ENCODE data around the gene SHANK2. TPM values are rescaled to one million over a fixed set of nuclear protein-coding genes. Genes with fewer than 3 reads are reported as not detected.

Gene SHANK2
- 0.76 and 6.1 TPM in 2 replicates for total RNA-seq (2012; rRNA removed)

GRCh38 chr11:71252269-71252769 is at the start of gene SHANK2:
Gene SHANK2 (minus strand): TSS chr11:71252577. CDS start chr11:71147326, 105,251 bp downstream.
- no peaks in the 10 kb centered on the region for H3K36me3 ChIP-seq (ENCODE audit: insufficient read depth, low read length)
- peak within 1 kb of the TSS; percentile 90 for H3K4me3 ChIP-seq (ENCODE audit: low read length)
- H3K27me3 ChIP-seq (ENCODE audit: control insufficient read depth, insufficient read depth, low read length), result peaks cover 21% of the 10 kb centered on the region
- peak within 1 kb of the TSS; percentile 91 for H3K4me2 ChIP-seq (ENCODE audit: low read length)
- peak within 1 kb of the TSS; percentile 69 for H3K9ac ChIP-seq (ENCODE audit: low read depth, low read length)
- peaks cover 25% of the 10 kb centered on the region for H3K4me1 ChIP-seq (ENCODE audit: control insufficient read depth, insufficient read depth, low read length)
- no peaks in the 10 kb centered on the region for H3K9me3 ChIP-seq (replicated peaks; ENCODE audit: low read length)

DNA sequence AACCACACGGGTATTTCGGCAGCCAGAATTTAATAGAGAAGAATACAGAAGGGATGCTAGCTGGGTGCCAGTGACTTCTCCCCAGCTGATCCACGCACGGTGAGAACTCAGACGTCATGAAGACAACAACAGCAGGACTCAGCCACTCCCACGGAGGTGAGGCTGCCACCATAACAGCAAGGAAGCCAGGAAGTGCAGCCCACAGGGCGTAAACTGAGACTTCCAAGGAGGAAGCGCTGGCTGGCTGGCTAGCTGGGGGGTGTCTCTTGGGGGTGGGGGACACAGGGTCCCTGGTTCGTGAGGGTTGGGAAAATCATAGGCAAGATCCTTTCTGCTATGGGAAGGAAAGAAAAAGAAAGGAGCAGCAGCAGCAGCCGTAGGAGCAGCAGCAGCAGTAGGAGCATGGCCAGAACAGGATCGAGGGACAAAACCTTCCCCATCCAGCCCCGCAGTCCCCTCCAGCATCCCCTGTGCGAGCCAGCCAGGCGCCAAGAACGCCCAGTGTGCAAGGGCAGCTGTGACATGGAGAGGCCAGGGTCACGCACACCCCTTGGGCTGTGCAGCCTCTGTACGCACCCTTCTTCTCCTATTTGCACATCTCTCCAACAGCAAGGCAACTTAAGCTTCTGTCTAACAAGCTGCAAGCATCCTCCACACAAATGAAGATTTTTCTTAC is 49.6 kb upstream of the SHANK2 start:
- Histone ChIP-seq H3K36me3 (ENCODE audit: insufficient read depth, low read length) (no peaks in the 10 kb centered on the region), H3K27me3 (ENCODE audit: control insufficient read depth, insufficient read depth, low read length) (no peaks in the 10 kb centered on the region), H3K4me1 (ENCODE audit: control insufficient read depth, insufficient read depth, low read length) (peaks cover 36% of the 10 kb centered on the region), H3K9me3 (replicated peaks; ENCODE audit: low read length) (no peaks in the 10 kb centered on the region), H3K4me2 (ENCODE audit: low read length) (no peak overlapping the region), H3K4me3 (ENCODE audit: low read length) (no peak overlapping the region), H3K9ac (ENCODE audit: low read depth, low read length) (no peak overlapping the region)

- Histone ChIP-seq H3K36me3 (ENCODE audit: insufficient read depth, low read length) (no peaks in the 10 kb centered on the region), H3K4me2 (ENCODE audit: low read length) (no peak overlapping the region), H3K9me3 (replicated peaks; ENCODE audit: low read length) (no peaks in the 10 kb centered on the region), H3K27me3 (ENCODE audit: control insufficient read depth, insufficient read depth, low read length) (no peaks in the 10 kb centered on the region), H3K4me1 (ENCODE audit: control insufficient read depth, insufficient read depth, low read length) (peaks cover 36% of the 10 kb centered on the region), H3K4me3 (ENCODE audit: low read length) (no peak overlapping the region), H3K9ac (ENCODE audit: low read depth, low read length) (no peak overlapping the region)
These were observed 48.9 kb upstream of the SHANK2 start for GRCh38 chr11:71301046-71301857.

DNA sequence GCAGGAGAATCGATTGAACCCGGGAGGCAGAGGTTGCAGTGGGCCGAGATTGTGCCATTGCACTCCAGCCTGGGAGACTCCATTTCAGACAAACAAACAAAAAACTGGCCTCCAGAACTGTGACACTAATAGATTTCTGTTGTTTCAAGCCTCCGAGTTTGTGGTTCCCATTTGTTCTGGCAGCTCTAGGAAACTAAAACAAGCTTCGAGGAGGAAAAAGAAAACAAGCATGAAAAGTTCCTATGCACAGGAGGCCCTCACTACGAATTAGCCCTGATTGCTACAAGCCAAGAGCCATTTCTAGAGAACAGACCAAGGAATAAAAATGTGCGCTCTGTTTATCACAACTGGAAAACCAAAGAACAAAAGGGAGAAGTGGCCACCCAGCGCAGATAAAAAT is 47.8 kb upstream of the SHANK2 start:
- Histone ChIP-seq H3K9ac (ENCODE audit: low read depth, low read length) (no peak overlapping the region), H3K4me2 (ENCODE audit: low read length) (no peak overlapping the region), H3K9me3 (replicated peaks; ENCODE audit: low read length) (no peaks in the 10 kb centered on the region), H3K27me3 (ENCODE audit: control insufficient read depth, insufficient read depth, low read length) (no peaks in the 10 kb centered on the region), H3K36me3 (ENCODE audit: insufficient read depth, low read length) (no peaks in the 10 kb centered on the region), H3K4me3 (ENCODE audit: low read length) (no peak overlapping the region), H3K4me1 (ENCODE audit: control insufficient read depth, insufficient read depth, low read length) (peaks cover 36% of the 10 kb centered on the region)

- no peaks in the 10 kb centered on the region for H3K9me3 ChIP-seq (replicated peaks; ENCODE audit: low read length)
- H3K4me3 ChIP-seq (ENCODE audit: low read length), result peak overlapping the region; percentile 5
- H3K9ac ChIP-seq (ENCODE audit: low read depth, low read length), result peak overlapping the region; percentile 76
- peaks cover 36% of the 10 kb centered on the region for H3K4me1 ChIP-seq (ENCODE audit: control insufficient read depth, insufficient read depth, low read length)
- H3K27me3 ChIP-seq (ENCODE audit: control insufficient read depth, insufficient read depth, low read length), result no peaks in the 10 kb centered on the region
- H3K4me2 ChIP-seq (ENCODE audit: low read length), result peak overlapping the region; percentile 65
- H3K36me3 ChIP-seq (ENCODE audit: insufficient read depth, low read length), result no peaks in the 10 kb centered on the region
These were observed 46.4 kb upstream of the SHANK2 start for GRCh38 chr11:71298761-71299181.

GRCh38 chr11:71298016-71298550 is 45.7 kb upstream of the SHANK2 start:
- no peaks in the 10 kb centered on the region for H3K9me3 ChIP-seq (replicated peaks; ENCODE audit: low read length)
- H3K4me2 ChIP-seq (ENCODE audit: low read length), result no peak overlapping the region
- H3K4me3 ChIP-seq (ENCODE audit: low read length), result no peak overlapping the region
- no peaks in the 10 kb centered on the region for H3K27me3 ChIP-seq (ENCODE audit: control insufficient read depth, insufficient read depth, low read length)
- H3K36me3 ChIP-seq (ENCODE audit: insufficient read depth, low read length), result no peaks in the 10 kb centered on the region
- H3K4me1 ChIP-seq (ENCODE audit: control insufficient read depth, insufficient read depth, low read length), result peaks cover 36% of the 10 kb centered on the region
- peak overlapping the region; percentile 76 for H3K9ac ChIP-seq (ENCODE audit: low read depth, low read length)

DNA sequence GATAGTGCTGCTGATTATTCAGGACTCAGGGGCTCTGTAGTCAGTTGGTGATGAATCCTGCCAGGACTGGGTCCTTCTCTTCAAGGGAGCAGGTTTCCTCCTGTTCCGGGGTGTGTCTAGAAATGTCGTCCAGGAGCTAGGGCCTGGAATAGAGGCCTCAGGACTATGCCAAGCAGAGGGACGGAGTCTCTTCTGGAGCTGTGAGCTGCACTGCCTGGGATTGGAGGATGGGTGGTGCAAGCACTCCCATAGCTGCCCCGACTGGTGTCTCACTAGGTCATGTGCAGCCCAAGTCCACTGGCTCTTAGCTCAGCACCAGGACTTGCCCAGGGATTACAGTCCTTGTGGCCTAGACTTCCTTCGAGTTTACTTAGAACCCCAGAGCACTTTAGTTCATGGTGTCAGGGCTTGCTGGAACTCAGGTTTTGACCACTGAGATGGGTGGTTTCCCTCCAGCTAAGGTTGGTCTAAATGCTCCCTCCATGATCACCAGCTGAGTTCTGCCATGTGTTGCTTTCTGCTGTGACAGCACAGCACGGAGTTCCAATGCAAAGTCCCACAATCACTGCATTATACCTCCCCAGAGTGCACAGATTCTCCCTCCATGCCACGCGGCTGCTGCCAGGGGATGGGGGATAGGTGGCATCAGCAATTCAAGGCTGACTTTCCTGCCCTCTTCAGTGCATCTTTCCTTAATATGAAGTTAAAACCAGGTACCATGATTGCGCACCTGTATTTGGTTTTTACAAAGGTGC is 42.6 kb upstream of the SHANK2 start:
- H3K9me3 ChIP-seq (replicated peaks; ENCODE audit: low read length), result no peaks in the 10 kb centered on the region
- no peaks in the 10 kb centered on the region for H3K27me3 ChIP-seq (ENCODE audit: control insufficient read depth, insufficient read depth, low read length)
- H3K4me2 ChIP-seq (ENCODE audit: low read length), result no peak overlapping the region
- no peak overlapping the region for H3K4me3 ChIP-seq (ENCODE audit: low read length)
- H3K36me3 ChIP-seq (ENCODE audit: insufficient read depth, low read length), result no peaks in the 10 kb centered on the region
- H3K4me1 ChIP-seq (ENCODE audit: control insufficient read depth, insufficient read depth, low read length), result peaks cover 20% of the 10 kb centered on the region
- no peak overlapping the region for H3K9ac ChIP-seq (ENCODE audit: low read depth, low read length)

DNA sequence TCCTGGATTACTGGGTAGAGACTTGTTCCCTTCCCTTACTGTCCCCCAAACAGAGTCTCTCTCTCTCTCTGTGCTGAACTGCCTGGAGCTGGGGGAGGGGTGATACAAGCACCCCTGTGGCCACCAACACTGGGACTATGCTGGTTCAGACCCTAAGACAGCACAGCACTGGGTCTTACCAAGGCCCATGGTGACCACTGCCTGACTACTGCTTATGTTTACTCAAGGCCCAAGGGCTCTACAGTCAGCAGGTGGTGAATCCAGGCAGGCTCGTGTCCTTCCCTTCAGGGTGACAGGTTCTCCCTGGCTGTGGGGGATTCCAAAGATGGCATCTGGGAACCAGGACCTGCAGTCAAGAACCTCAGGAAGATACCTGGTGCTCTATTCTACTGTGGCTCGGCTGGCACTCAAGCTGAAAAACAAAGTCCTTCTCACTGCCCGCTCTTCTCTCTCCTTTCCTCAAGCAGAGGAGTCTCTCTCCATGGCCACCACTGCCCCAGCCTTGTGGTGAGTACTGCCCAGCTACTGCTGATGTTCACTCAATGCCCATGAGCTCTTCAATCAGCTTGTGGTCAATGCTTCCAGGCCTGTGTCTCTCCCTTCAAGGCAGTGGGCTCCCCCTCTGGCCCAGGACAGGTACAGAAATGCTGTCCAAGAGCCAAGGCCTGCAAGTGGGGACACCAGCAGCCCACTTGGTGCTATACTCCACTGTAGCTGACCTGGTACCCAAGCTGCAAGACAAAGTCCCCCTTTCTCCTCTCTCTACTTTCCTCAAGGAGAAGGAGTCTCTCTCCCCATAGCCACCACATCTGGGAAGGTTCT is 41.8 kb upstream of the SHANK2 start:
- Histone ChIP-seq H3K9me3 (replicated peaks; ENCODE audit: low read length) (no peaks in the 10 kb centered on the region), H3K27me3 (ENCODE audit: control insufficient read depth, insufficient read depth, low read length) (no peaks in the 10 kb centered on the region), H3K4me2 (ENCODE audit: low read length) (no peak overlapping the region), H3K4me3 (ENCODE audit: low read length) (no peak overlapping the region), H3K36me3 (ENCODE audit: insufficient read depth, low read length) (no peaks in the 10 kb centered on the region), H3K4me1 (ENCODE audit: control insufficient read depth, insufficient read depth, low read length) (peaks cover 13% of the 10 kb centered on the region), H3K9ac (ENCODE audit: low read depth, low read length) (no peak overlapping the region)

DNA sequence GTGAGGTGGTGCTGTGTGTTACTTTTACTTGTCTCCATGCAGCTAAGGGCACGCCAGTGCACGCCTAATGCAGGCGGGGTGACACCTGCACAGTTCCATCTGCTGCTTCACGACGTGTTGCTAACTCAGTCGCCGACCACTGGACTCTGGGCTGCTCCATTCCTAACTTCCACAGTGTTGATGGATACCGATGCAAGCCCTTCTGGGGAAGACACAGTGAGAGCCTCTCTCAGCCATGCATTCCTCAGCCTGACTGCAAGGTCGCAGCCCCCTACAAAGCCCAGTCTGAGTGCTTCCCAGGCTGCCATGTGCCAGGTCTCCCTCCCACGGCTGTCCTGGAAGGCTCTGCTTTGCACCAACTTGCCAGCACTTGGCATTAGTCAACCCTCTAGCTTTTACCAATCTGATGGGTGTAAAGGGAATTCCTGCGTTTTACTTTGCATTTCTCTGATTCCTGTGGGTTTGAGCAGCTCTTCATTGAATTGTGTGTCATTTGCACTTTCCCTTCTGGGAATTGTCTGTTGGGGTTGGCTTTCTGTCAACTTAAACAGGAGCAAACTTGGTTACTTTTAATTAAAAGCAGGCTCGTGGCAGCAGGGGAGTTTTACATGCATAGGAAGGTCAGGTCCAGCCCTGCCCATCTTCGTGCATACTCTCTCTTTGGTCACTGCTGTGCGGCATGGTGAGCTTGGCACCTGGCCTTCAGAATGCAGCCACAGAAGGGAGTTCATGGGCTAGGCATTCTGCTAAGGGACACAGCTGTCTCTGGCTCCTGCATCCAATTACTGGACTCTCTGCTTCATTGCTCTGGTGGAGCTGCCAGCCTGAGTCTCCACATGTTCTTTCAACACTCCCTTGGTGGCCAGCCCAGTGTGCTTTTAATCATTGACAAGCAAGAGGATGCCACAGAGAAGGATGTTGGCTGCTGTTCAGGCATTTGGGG is 34.6 kb upstream of the SHANK2 start:
- H3K4me3 ChIP-seq (ENCODE audit: low read length), result peak overlapping the region; percentile 29
- H3K27me3 ChIP-seq (ENCODE audit: control insufficient read depth, insufficient read depth, low read length), result no peaks in the 10 kb centered on the region
- H3K36me3 ChIP-seq (ENCODE audit: insufficient read depth, low read length), result no peaks in the 10 kb centered on the region
- H3K4me2 ChIP-seq (ENCODE audit: low read length), result peak overlapping the region; percentile 46
- peaks cover 31% of the 10 kb centered on the region for H3K4me1 ChIP-seq (ENCODE audit: control insufficient read depth, insufficient read depth, low read length)
- peak overlapping the region; percentile 48 for H3K9ac ChIP-seq (ENCODE audit: low read depth, low read length)
- no peaks in the 10 kb centered on the region for H3K9me3 ChIP-seq (replicated peaks; ENCODE audit: low read length)

GRCh38 chr11:71285111-71285510 is 32.7 kb upstream of the SHANK2 start:
- no peak overlapping the region for H3K9ac ChIP-seq (ENCODE audit: low read depth, low read length)
- H3K27me3 ChIP-seq (ENCODE audit: control insufficient read depth, insufficient read depth, low read length), result no peaks in the 10 kb centered on the region
- no peaks in the 10 kb centered on the region for H3K36me3 ChIP-seq (ENCODE audit: insufficient read depth, low read length)
- H3K4me2 ChIP-seq (ENCODE audit: low read length), result no peak overlapping the region
- H3K4me3 ChIP-seq (ENCODE audit: low read length), result no peak overlapping the region
- peaks cover 31% of the 10 kb centered on the region for H3K4me1 ChIP-seq (ENCODE audit: control insufficient read depth, insufficient read depth, low read length)
- H3K9me3 ChIP-seq (replicated peaks; ENCODE audit: low read length), result no peaks in the 10 kb centered on the region
